Left ventricle myocardium superior (tissue), 1 donor: Measurements from ENCODE around the gene DNAJC2. TPM values are rescaled to one million over a fixed set of nuclear protein-coding genes. Genes with fewer than 3 reads are reported as not detected.
A peak's percentile ranks its signal among the peaks of the same experiment; 100 is the strongest.
"Not testable (repeated sequence)": the region's sequence is repeated elsewhere in the genome, so short reads cannot be mapped to it uniquely, and the experiment has no call there.

Source experiments
- ATAC-seq: fragments of 200-7000 bp; cut with Tn5 transposase; one replicate; pipeline ENCODE4 v1.9.1; 2020; ENCODE audit warnings: mild to moderate bottlenecking, moderate library complexity
- DNase-seq: peaks from one replicate; pipeline ENCODE4 v3.0.0-alpha.2; 2020
- intact Hi-C: fragments of 100-400 bp; cut with micrococcal nuclease; formaldehyde crosslinking; loops from one replicate; pipeline ENCODE4 v1.11.0; 2022
- total RNA-seq: library from RNA; stranded (reverse); fragmentation: NEBNext Ultra II Directional; extraction: Animal tissue kit (Norgen Biotek cat#: 25700); gene quantifications from one replicate; pipeline ENCODE4 v1.2.1, GENCODE V29; 2021
- donor health status: DM: no; HTN: yes; CAD: no; lungs with severe emphysema.

Gene DNAJC2
- total RNA-seq, 1 donor from 2014 or later: 13.9 TPM

DNA sequence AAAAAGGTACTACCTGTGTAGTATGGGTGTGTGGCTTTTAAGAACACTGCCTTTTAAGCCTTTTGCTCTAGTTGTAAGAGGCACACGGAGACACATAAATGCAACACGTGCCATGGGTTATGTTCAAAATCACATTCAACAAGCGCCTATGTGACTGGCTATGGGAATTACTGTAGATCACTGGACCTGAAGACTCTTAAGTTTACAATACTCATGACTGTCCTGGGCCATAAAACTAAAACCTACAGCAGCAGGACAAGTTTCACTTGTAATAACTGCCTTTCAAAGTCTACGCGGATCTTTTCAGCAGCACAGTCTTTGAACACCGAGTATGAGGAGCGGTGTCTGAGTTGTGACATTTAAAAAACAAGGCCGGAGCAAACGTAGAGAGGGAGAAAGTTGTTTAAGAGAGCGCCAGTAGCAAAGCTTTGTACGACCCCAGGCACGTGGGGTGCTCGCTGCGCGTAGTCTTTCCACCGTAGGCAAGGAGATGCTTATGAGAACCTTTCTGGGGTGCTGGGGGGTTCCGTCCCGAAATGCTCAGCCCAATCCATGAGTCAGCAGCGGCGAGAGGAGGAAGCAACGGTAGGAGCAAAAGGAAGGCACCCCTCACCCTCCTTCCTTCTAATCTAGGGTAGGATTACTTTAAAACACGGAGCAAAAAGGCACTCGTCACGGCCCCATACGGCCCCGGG lies 662 bp downstream of the DNAJC2 start:
- intact Hi-C loops: no loop called here
- ATAC-seq (no peak), DNase-seq (no peak)

- ATAC-seq (no peak), DNase-seq (no peak)
- intact Hi-C loops: no loop called here
Observed at GRCh38 chr7:103343332-103343731, 1.2 kb downstream of the DNAJC2 start.

- intact Hi-C loops: no loop called here
- ATAC-seq (no peak), DNase-seq (no peak)
Observed at GRCh38 chr7:103341466-103341865, 3.1 kb downstream of the DNAJC2 start.

- ATAC-seq (no peak), DNase-seq (no peak)
- intact Hi-C loops: no loop called here
Observed at GRCh38 chr7:103338864-103339263, 5.7 kb downstream of the DNAJC2 start.

DNA sequence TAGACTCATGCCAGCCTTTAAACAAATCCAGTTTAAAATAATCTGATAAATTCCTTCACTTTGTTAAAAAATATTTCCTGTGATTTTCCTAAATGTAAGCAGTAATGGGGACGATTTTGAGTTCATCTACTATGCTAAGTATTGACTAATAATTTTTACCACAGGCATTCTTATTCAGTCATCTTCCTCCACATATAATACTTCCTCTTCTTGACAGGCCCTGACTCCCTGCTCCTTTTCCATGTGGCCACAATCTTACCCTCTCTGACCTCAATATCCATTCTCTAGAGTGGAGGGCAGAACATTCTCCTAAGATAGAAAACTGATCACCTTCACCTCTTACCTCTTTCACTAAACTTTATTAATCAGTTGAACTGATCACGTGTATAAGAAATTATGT lies 7.8 kb downstream of the DNAJC2 start:
- intact Hi-C loops: no loop called here
- ATAC-seq (no peak), DNase-seq (no peak)

- DNase-seq: no peak
- intact Hi-C loops: no loop called here
- no peak for ATAC-seq
Observed at GRCh38 chr7:103325744-103326143, 18.8 kb downstream of the DNAJC2 start.

DNA sequence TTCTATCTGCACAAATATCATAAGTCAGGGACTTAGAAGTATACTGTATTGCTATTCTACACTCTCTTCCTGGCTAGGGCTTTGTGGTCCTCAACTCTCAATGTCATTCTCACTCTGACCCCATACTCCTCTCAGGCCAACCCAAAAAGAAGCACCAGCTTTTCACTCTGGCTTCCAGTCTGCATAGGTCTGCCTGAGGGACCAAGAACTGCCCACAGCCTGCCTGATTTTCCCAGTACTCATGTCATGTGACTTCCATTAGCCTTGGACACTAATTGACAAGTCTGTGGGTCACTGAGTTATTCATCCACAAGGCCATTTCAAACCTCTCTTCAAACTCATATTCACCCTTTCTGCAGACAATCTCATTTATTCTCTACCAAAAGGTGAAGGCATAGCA lies 27.6 kb downstream of the DNAJC2 start:
- intact Hi-C loops: no loop called here
- DNase-seq: no peak
- ATAC-seq: peak; percentile 17

DNA sequence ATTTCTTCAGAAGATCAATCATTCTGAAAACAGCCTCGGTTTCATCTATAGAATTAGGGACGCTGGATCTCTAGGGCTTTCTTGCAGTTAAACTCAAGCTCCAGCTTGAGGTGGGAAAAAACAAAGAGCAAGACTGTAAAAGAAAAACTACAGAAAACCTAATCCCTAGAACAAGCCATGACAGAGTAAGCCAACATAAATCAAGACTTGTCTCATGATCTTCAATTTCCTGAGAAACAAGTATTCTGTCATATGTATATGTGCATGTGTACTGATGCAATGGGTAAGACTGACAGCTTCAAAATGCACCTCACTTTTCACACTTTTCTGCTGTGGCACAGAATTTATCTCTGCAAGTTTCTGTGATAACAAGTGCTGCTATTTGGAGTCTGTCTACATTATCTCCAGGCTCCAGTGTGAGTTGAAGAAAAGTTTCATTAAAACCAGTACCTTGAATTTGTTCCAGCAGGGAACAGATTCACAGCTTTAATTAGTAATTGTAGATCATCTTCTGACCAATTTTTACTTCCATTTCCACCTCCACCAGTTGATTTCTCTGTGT lies 28.1 kb downstream of the DNAJC2 start:
- intact Hi-C loops: no loop called here
- no peak for ATAC-seq

GRCh38 chr7:103314852-103315251 lies 29.7 kb downstream of the DNAJC2 start:
- ATAC-seq (no peak), DNase-seq (no peak)
- intact Hi-C loops: no loop called here

More for the DNA sequence above, 28.1 kb downstream of the DNAJC2 start:
- no peak for DNase-seq

- intact Hi-C loops: no loop called here
- no peak for ATAC-seq
- DNase-seq: no peak
Observed at GRCh38 chr7:103307503-103308231, 36.9 kb downstream of the DNAJC2 start.

DNA sequence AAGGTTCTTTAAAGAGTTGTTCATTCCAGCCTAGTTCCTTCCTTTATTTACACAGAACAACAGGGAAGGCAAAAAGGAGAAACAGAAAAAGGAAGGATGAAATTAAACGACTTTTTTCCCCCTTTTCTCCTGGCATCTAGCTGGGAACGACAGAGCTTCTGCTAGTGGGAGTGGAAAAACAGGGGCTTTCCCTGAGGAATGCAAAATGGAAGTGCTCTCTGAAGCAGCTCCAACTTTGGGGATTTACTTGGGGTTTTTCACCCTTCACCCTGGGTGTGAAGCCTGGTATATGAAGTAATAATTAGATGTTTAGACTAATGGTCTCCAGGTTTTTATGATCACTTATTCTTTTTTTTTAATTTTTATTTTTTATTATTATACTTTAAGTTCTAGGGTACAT lies 43.1 kb downstream of the DNAJC2 start:
- DNase-seq (no peak), ATAC-seq (no peak)
- intact Hi-C loops: no loop called here

GRCh38 chr7:103299660-103300059 lies 44.9 kb downstream of the DNAJC2 start:
- no peak for DNase-seq
- intact Hi-C loops: no loop called here
- ATAC-seq: no peak

DNA sequence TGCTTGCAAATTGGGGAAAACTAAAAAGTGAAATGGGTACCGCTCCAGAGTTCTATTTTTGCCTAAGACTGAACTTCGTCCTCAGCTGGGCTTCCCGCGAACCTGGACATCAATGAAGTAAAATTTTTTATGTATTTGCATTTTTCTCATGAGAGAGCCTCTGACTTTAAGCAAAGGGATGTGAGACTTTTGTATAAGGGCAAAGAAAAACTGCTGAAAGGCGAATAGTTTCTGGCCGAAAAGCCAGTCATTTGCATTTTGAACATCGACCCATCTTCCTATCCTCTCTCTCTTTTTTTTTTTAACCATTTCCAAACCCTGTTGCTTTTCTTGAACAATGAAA lies 46.8 kb downstream of the DNAJC2 start:
- DNase-seq (no peak), ATAC-seq (no peak)
- intact Hi-C loops: no loop called here

DNA sequence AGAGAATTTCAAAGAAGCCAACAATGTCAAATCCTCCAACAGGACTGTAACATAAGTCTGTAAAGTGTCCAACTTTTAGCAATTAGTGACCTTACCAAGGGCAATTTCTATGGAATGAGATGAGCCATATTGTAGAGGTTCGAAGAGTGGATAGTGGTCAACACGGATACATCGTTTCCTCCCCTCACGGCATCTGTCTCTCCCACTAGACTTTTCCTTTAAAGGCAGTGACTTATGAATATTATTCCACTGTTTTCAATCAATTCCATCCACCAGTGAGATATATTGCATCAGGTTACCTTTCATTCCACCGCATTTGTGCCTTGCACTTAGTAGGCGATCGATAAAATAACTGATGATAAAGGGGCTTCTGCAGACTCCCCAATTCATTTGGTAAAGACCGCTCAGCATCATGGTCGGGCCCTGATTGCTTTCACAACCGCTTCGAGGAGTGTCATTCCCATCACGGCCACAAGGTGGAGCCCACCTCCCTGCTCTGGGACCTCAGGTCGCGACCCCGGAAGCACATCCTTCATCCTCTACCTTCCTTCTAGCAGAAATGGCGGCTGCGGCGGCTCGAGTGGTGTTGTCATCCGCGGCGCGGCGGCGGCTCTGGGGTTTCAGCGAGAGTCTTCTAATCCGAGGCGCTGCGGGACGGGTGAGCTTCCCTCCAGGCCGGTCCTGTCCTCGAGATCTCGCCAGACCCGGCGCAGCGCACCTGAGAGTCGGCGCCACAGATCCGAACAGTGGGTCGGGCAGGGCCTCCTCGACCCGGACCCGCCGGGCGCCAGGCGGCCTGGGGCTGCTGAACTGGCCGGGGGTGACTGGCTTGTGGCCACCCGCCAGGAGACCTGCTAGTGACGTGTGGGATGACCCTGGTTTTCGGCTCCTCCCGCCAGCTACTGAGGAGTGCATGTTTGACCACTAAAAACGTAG lies 47.4 kb downstream of the DNAJC2 start, which contains the start of gene PMPCB:
Gene PMPCB (plus strand): TSS at position 535 of the 936 bp plus-strand sequence. CDS start 25 bp downstream, at position 560.
- DNase-seq (peak; percentile 98), ATAC-seq (peak; percentile 99)
- intact Hi-C loops: no loop called here

DNA sequence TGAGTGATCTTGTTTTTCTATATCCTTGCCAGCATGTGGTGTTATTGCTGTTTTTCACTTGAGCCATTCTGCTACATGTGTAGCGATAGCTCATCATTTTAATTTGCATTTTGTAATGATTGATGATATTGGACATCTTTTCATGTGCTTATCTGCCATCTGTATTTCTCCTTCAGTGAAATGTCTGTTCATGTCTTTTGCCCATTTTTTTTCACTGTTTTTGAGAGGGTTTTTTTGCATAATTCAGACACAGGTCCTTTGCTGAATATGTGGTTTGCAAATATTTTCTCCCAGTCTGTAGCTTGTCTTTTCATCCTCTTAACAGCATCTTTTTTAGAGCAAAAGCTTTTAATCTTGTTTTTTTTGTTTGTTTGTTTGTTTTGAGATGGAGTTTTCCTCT lies 51.0 kb downstream of the DNAJC2 start:
- ATAC-seq: no peak
- intact Hi-C loops: no loop called here
- no peak for DNase-seq

- ATAC-seq: no peak
- intact Hi-C loops: no loop called here
Observed at GRCh38 chr7:103292122-103292521, 52.4 kb downstream of the DNAJC2 start.

GRCh38 chr7:103282802-103283427 lies 61.7 kb downstream of the DNAJC2 start:
- DNase-seq, ATAC-seq, intact Hi-C loops: not testable (repeated sequence)

More at GRCh38 chr7:103292122-103292521, 52.4 kb downstream of the DNAJC2 start:
- DNase-seq: no peak

GRCh38 chr7:103280803-103281155 lies 63.8 kb downstream of the DNAJC2 start:
- intact Hi-C loops: not testable (repeated sequence)
- DNase-seq (peak; percentile 40), ATAC-seq (peak; percentile 42)
